HUES48 (cell line): Measurements from ENCODE around the gene TMEM184C.
A peak's percentile ranks its signal among the peaks of the same experiment; 100 is the strongest.

Source experiments
- H3K27ac ChIP-seq: one replicate; pipeline ENCODE4 v1.7.0; 2013; ENCODE audit warnings: low read depth, low read length, inconsistent platforms
- H3K27me3 ChIP-seq: 2 replicates; pipeline ENCODE4 v1.6.1; 2013; ENCODE audit warnings: mild to moderate bottlenecking, low read length; ENCODE audit not compliant: control insufficient read depth, insufficient read depth
- H3K36me3 ChIP-seq: 2 replicates; pipeline ENCODE4 v1.6.1; 2013; ENCODE audit warnings: low read length; ENCODE audit not compliant: control insufficient read depth, insufficient read depth
- H3K4me1 ChIP-seq: 2 replicates; pipeline ENCODE4 v1.6.1; 2013; ENCODE audit warnings: mild to moderate bottlenecking, low read length; ENCODE audit not compliant: control insufficient read depth, insufficient read depth
- H3K4me3 ChIP-seq: 2 replicates; pipeline ENCODE4 v1.5.1; 2013; ENCODE audit warnings: mild to moderate bottlenecking, low read depth, low read length
- H3K9ac ChIP-seq: 2 replicates; pipeline ENCODE4 v1.6.1; 2013; ENCODE audit warnings: mild to moderate bottlenecking, low read depth, low read length, moderate library complexity
- H3K9me3 ChIP-seq: 2 replicates; pipeline ENCODE4 v1.6.1; 2013; ENCODE audit warnings: low read length; ENCODE audit not compliant: control insufficient read depth, insufficient read depth

Gene TMEM184C

DNA sequence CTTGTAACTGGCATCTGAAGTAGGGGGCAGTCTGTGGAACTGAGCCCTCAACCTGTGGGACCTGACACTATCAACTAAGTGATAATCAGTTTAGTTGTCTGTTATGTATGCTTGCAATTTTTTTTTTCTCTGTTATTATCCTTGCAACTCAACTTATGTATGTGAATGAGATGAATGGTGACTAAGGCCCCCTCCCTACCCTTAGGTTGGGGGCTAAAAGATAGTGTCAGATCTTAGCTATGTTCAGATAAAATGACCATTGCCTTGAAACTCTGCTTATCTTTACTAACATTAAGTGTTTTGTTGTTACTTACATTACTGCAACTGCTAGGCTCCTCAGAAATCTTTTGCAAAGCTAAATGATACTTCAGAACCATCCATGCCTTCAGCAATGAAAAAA, 31.5 kb downstream of the TMEM184C start:
- Histone ChIP-seq H3K9me3 (no peaks in the 10 kb centered on the region), H3K36me3 (peaks cover 19% of the 10 kb centered on the region; the same call in 1 of the 2 replicates), H3K4me3 (no peak overlapping the region), H3K9ac (no peak overlapping the region), H3K27ac (no peak overlapping the region), H3K4me1 (peaks cover 16% of the 10 kb centered on the region; the same call in 1 of the 2 replicates), H3K27me3 (no peaks in the 10 kb centered on the region)

DNA sequence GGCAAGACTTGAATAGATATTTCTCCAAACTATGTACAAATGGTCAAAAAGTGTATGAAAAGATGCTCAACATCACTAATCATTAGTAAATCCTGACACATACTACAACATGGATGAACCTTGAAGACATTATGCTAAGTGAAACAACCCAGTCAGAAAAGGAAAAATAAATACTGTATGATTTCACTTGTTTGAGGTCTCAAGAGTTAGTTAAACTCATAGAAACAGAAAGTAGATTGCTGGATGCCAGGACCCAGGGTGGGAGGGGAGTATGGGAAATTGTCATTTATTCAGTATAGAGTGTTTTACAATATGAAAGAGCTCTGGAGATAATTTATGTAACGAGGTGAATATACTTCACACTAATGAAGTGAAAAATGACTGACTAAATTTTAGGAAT, 34.4 kb downstream of the TMEM184C start:
- peaks cover 27% of the 10 kb centered on the region; the same call in 1 of the 2 replicates for H3K36me3 ChIP-seq
- no peak overlapping the region for H3K27ac ChIP-seq
- H3K4me3 ChIP-seq, result no peak overlapping the region
- H3K27me3 ChIP-seq, result no peaks in the 10 kb centered on the region
- H3K9ac ChIP-seq, result no peak overlapping the region
- H3K4me1 ChIP-seq, result peaks cover 17% of the 10 kb centered on the region
- no peaks in the 10 kb centered on the region for H3K9me3 ChIP-seq

DNA sequence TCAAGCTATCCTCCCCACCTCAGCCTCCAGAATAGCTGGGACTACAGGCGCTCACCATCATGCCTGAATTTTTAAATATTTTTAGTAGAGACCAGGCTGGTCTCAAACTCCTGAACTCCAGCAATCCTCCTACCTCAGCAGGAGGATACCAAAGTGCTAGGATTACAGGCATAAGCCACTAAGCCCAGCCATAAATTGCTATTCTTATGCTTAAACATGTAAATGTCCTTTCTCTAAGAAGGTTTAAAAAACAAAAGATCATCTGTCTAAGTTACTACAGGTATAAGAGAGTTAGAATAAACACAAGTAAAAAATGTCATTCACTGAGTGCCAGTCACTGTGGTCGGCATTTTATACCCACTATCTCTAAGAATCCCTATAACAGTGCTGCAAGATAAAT, 38.4 kb downstream of the TMEM184C start:
- H3K9ac ChIP-seq, result no peak overlapping the region
- H3K4me1 ChIP-seq, result peaks cover 10% of the 10 kb centered on the region
- H3K9me3 ChIP-seq, result no peaks in the 10 kb centered on the region
- H3K36me3 ChIP-seq, result peaks cover 42% of the 10 kb centered on the region
- H3K27me3 ChIP-seq, result no peaks in the 10 kb centered on the region
- peak overlapping the region; percentile 60 for H3K27ac ChIP-seq
- no peak overlapping the region for H3K4me3 ChIP-seq

DNA sequence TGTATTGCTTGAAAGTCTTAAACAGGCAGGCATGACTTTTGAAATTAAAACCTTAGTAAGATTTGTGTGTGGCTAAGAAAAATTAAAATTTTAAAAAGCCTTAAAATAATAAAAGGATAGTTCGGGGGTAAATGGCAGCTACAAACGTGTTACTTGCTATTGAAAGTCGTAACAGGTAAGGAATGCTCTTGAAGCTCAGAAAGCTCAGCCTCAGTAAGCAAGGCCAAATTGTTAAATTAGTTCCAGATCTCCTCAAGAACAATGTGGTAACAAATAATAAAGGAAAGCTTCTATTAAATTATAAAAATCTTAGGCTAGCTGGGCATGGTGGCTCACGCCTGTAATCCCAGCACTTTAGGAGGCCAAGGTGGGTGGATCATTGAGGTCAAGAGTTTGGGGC, 41.3 kb downstream of the TMEM184C start:
- peaks cover 10% of the 10 kb centered on the region for H3K4me1 ChIP-seq
- no peaks in the 10 kb centered on the region for H3K9me3 ChIP-seq
- H3K4me3 ChIP-seq, result no peak overlapping the region
- no peaks in the 10 kb centered on the region for H3K27me3 ChIP-seq
- H3K36me3 ChIP-seq, result peaks cover 46% of the 10 kb centered on the region
- no peak overlapping the region for H3K27ac ChIP-seq
- H3K9ac ChIP-seq, result no peak overlapping the region

DNA sequence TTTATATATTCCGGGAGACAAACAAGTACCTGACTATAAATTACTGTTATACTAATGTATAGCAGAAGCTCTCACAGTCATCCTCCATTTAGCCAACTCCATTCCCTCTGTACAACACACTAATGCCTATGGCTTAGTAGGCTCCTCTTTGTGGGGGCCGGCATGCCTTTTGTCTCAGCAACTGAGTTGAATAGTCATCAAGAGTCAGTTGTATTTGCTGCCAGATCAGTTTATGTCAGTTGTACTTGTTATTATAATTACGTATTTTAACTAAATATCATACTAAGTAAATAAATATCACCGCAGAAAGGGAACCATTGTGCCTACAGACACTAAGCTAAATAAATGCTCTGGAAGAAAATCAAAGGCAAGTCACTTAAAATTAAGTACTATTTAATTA, 56.9 kb downstream of the TMEM184C start:
- no peak overlapping the region for H3K27ac ChIP-seq
- H3K4me3 ChIP-seq, result no peak overlapping the region
- H3K4me1 ChIP-seq, result no peaks in the 10 kb centered on the region
- no peaks in the 10 kb centered on the region for H3K9me3 ChIP-seq
- H3K27me3 ChIP-seq, result no peaks in the 10 kb centered on the region
- no peak overlapping the region for H3K9ac ChIP-seq
- peaks cover 39% of the 10 kb centered on the region for H3K36me3 ChIP-seq

DNA sequence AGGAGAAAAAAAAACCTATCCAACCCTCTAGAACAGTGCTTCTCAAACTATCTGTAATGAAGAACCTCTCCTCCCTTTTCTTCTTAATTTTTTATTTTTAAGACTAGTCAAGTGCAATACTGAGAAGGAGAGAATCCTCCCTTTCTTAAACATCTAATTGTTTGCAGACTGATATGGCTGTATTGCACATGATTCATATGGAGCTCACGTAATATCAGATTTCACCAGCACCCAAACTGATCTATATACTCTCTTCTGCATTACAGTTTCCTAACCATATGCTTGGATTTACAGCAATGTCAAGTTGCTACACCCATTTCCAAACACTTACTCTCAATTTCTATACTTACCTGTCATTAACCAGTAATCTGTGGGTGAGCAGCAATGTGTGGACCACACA, 57.3 kb downstream of the TMEM184C start:
- Histone ChIP-seq H3K36me3 (peaks cover 39% of the 10 kb centered on the region), H3K27ac (no peak overlapping the region), H3K9ac (no peak overlapping the region), H3K4me1 (no peaks in the 10 kb centered on the region), H3K4me3 (no peak overlapping the region), H3K27me3 (no peaks in the 10 kb centered on the region), H3K9me3 (no peaks in the 10 kb centered on the region)

DNA sequence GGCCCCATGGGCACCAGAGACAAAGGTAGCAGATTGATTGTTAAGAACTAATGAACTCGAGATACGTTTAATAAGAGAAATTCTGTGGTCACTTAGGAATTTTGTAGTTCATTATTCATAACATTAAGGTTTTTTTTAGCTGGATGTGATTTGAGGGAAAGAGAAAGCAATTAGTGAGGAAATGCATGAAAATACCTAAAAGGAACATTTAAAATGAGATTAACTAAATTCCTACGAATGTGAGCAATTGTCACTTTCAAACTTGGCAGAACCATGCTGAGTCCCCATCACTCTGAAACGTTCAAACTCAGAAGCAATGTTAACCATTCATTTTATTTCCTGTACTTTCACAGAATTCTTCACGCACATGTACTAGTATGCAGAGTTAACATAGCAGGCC, 60.9 kb downstream of the TMEM184C start:
- Histone ChIP-seq H3K36me3 (peaks cover 14% of the 10 kb centered on the region), H3K9ac (no peak overlapping the region), H3K27ac (no peak overlapping the region)

DNA sequence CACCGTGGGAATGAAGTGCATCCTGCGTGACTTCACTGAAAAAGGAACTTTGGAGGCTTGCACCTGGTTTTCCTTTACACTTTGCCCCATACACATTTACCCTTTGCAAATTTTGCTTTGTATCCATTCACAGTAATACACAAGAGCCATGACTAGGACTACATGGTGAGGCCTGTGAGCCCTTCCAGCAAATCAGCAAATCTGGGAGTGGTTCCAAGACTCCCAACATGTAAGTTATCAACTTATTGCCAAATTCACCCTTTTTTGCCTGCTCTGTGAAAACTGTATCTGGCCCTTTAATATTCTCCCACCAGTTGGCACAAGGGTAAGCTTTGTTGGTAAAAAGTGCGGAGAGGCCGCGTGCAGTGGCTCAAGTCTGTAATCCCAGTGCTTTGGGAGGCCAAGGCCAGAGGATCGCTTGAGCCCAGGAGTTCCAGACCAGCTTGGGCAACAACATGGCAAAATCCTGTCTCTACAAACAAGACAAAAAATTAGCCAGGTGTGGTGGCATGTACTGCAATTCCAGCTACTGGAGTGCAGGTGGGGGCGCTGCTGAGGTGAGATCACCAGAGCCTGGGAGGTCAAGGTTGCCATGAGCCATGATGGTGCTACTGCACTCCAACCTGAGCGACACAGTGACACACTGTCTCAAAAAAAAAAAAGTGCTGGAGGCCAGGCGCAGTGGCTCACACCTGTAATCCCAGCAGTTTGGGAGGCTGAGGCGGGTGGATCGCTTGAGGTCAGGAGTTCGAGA, 61.8 kb downstream of the TMEM184C start:
- Histone ChIP-seq H3K4me3 (no peak overlapping the region), H3K27ac (no peak overlapping the region), H3K9ac (no peak overlapping the region), H3K27me3 (no peaks in the 10 kb centered on the region), H3K9me3 (no peaks in the 10 kb centered on the region), H3K36me3 (peaks cover 14% of the 10 kb centered on the region; the same call in 1 of the 2 replicates), H3K4me1 (peaks cover 5% of the 10 kb centered on the region; the same call in 1 of the 2 replicates)

More for the DNA sequence above, 60.9 kb downstream of the TMEM184C start:
- peaks cover 5% of the 10 kb centered on the region; the same call in 1 of the 2 replicates for H3K4me1 ChIP-seq
- H3K27me3 ChIP-seq, result no peaks in the 10 kb centered on the region
- no peak overlapping the region for H3K4me3 ChIP-seq
- no peaks in the 10 kb centered on the region for H3K9me3 ChIP-seq

DNA sequence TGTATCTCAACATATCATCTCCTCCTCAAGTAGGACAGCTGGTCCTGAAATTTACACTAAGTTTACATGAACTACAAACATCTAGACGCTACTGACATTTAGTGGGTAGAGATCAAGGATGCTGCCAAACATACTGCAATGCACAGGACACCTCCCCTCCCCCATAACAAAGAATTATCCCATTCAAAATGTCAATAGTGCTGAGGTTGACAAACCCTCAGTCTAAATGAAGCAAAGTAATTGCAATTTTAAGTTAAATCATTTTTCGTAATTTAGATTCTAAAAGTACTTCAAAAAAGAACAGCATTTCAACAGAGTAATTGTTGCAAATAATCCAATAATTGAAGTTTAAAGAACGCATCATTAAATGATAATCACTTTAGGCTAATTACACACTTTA, 65.6 kb downstream of the TMEM184C start:
- peaks cover 13% of the 10 kb centered on the region for H3K4me1 ChIP-seq
- no peak overlapping the region for H3K9ac ChIP-seq
- no peaks in the 10 kb centered on the region for H3K9me3 ChIP-seq
- no peaks in the 10 kb centered on the region for H3K27me3 ChIP-seq
- peaks cover 12% of the 10 kb centered on the region; the same call in 1 of the 2 replicates for H3K36me3 ChIP-seq
- peak overlapping the region; percentile 94 for H3K4me3 ChIP-seq
- H3K27ac ChIP-seq, result no peak overlapping the region

DNA sequence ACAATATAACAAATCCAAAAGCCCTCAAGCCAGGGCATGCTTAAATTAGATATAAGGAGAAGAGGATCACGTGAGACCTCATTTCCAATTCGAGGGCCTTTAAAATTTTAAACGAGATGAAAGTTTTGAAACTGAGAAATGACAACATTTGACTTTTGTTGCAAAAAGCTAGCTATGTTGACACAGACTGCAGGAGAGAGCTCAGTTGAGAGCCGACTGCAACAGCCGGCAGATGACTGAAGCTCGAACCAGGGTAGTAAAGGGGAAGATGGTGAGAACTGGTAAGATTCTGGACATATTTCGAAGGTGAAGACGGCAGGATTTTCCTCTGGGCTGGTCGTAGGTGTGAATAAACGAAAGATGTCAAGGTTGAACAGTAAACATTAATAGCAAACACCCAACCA, 66.0 kb downstream of the TMEM184C start:
- Histone ChIP-seq H3K36me3 (peaks cover 9% of the 10 kb centered on the region; the same call in 1 of the 2 replicates), H3K4me1 (peaks cover 13% of the 10 kb centered on the region), H3K9me3 (no peaks in the 10 kb centered on the region), H3K27ac (no peak overlapping the region), H3K9ac (peak overlapping the region; percentile 90), H3K4me3 (peak overlapping the region; percentile 94), H3K27me3 (no peaks in the 10 kb centered on the region)
